Medulla oblongata (tissue), 1 donor: ENCODE results near the gene ZNF488.

Experiments
- DNase-seq: peaks from one replicate; pipeline ENCODE4 v3.0.0-alpha.2; 2015; ENCODE audit errors: extremely low spot score

ZNF488 gene

DNA sequence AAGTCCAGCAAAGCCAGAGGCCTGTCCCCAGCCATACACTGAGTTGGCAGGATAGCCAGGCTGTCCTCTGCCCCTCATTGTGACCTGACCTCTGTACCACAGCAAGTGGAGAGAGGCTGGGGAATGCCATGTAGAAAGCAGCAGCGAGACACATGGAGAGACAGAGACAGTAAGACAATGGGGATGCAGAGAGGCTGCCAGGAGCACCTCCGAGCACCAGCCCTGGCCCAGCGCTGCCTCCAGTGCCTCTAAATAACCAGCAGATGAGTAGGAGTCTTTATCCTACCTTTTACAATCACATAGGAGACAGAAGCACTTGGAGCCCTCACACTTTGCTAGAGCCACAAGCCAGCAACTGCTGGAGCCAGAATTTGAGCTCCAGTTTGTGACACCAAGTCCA lies 53.7 kb downstream of the ZNF488 start:
- DNase-seq: no peak

DNA sequence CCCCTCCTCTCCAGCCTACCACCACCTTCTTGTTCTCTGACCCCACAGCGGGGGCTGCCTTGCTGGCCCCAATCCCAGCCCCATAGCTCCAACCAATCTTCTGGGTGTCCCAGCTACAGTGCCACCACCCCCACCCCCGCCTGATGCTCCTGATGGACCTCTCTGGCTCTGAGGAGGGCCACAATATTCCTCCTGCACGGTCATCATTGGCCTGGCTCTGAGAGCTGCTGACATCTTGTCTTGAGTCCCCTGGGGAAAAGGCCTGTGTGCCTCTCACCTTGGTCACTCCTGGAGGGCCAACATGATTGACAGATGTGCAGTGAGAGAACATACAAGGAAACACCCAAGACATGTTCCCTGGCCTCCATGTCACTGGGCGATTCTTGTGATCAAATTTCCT lies 54.2 kb downstream of the ZNF488 start:
- no peak for DNase-seq

DNA sequence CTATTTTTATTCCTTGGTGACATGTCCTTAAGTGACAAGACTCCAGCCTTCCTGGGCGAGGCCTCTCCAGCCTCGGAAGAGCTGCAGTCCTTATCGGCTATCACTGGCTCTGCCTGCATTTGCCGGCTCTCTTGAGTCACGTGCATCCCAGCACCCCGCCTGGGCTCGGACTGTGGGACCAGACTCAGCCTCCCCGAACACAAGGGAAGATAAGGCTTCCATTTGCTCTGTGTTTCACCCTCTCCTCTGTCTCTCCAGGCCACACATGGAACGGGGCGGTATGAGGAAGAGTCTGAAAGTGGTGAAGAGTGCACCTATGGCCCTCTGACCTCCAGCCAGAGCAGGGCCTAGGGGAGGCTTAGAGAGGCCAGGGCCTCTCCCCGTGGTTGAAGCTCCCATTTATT lies 57.2 kb downstream of the ZNF488 start:
- no peak for DNase-seq

DNA sequence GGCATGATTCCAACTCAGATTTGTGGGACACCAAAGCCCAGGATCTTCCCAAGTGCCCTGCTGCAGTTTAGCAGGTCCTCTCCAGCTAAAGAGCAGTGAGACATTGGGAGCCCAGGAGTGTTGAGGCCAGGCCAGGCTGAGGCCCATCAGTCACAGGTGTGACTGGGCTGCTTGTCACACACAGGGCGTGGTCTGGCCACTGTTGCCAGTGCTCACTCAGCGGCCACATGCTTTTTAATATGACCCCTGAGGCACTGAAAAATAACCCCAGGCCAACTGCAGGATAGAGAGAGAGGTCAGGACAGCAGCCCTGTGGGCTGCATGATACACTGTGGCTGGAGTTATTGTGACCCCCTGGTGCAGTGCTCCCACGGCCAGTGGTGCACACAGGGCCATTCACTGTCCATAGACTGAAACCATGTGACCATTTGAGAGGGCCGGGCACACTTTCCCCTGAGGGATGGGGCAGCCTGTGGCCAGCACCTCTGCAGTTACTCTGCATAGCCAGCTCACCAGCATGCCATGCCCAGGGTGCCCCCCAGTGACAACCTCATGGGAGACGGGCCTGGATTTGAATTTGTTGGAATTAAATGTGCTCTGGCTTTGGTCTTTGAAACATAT lies 57.7 kb downstream of the ZNF488 start:
- no peak for DNase-seq

DNA sequence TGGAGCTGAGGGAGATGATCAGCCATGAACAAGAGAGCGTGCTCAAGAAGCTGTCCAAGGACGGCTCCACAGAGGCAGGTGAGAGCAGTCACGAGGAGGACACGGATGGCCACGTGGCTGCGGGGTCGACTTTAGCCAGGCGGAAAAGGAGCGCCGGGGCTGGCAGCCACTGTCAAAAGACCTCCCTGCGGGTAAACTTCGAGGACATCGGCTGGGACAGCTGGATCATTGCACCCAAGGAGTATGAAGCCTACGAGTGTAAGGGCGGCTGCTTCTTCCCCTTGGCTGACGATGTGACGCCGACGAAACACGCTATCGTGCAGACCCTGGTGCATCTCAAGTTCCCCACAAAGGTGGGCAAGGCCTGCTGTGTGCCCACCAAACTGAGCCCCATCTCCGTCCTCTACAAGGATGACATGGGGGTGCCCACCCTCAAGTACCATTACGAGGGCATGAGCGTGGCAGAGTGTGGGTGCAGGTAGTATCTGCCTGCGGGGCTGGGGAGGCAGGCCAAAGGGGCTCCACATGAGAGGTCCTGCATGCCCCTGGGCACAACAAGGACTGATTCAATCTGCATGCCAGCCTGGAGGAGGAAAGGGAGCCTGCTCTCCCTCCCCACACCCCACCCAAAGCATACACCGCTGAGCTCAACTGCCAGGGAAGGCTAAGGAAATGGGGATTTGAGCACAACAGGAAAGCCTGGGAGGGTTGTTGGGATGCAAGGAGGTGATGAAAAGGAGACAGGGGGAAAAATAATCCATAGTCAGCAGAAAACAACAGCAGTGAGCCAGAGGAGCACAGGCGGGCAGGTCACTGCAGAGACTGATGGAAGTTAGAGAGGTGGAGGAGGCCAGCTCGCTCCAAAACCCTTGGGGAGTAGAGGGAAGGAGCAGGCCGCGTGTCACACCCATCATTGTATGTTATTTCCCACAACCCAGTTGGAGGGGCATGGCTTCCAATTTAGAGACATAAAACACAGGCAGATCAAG lies 58.5 kb downstream of the ZNF488 start:
- no peak for DNase-seq

DNA sequence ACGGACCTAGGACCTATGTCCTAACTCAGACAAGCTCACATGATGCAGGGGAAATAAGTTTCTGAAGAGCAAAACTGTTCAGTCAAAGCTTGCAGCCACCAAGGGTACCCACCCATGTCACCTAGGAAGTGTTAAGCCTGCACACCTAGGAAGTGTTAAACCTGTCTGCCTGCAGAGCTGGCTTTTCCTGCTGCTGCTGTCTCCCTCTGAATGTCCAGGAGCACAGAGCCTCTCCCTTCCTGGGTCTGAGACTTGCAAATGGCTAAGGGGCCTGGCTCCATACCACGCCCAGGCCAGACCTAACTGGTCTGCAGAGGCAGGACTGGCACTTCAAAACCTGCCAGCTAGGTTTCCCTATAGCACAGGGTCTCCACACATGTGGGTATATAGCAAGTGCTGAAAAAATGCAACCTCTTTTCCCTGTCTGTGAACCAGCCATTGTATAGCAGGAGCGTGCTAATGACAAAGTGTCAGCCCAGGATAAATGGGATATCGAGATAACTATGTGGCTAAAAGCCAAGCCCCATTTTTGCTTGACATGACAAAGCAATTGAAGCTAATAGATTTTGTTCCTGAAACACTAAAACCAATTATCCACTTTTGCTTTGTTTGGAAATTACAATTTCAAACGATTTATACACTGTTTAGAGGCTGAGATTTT lies 60.3 kb downstream of the ZNF488 start:
- DNase-seq: no peak

DNA sequence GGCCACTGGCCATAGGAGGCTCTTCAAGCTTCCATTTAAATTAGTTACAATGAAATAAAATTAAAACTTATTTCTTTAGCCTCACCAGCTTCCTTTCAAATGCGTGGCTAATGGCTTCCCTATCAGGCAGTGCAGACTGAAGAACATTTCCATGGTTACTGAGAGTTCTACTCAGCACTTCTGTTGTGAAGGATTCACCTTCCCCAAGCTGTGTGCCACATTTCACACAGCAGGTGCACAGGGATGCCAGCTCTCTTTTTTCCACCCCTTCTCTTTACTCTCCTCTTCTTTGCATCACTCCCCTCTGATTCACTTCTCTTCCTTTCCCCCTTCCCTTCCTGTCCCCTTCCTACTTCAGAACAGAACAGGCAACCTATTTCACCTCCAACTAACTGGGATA lies 61.0 kb downstream of the ZNF488 start:
- DNase-seq: no peak

DNA sequence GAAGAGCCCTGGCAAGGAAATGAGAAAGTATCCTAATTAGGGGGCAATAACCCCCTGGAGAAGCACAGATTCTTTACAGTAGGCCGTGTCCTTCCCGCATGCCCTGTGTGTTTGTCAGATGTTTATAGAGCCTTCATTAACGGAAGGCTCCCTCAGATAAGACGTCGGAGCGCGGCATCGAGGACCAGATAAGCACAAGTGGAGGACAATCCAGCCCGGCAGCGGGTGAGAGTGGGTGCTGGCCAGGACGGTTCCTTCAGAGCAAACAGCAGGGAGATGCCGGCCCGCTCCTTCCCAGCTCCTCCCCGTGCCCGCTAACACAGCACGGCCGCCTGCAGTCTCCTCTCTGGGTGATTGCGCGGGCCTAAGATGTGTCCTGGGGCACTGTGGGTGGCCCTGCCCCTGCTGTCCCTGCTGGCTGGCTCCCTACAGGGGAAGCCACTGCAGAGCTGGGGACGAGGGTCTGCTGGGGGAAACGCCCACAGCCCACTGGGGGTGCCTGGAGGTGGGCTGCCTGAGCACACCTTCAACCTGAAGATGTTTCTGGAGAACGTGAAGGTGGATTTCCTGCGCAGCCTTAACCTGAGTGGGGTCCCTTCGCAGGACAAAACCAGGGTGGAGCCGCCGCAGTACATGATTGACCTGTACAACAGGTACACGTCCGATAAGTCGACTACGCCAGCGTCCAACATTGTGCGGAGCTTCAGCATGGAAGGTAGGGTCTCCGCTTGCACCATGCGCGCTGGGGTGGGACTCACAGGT lies 61.6 kb downstream of the ZNF488 start, which contains the start of gene GDF2:
Gene GDF2 (plus strand): TSS at position 155 of the 762 bp plus-strand sequence. CDS start 215 bp downstream, at position 370.
- no peak for DNase-seq

DNA sequence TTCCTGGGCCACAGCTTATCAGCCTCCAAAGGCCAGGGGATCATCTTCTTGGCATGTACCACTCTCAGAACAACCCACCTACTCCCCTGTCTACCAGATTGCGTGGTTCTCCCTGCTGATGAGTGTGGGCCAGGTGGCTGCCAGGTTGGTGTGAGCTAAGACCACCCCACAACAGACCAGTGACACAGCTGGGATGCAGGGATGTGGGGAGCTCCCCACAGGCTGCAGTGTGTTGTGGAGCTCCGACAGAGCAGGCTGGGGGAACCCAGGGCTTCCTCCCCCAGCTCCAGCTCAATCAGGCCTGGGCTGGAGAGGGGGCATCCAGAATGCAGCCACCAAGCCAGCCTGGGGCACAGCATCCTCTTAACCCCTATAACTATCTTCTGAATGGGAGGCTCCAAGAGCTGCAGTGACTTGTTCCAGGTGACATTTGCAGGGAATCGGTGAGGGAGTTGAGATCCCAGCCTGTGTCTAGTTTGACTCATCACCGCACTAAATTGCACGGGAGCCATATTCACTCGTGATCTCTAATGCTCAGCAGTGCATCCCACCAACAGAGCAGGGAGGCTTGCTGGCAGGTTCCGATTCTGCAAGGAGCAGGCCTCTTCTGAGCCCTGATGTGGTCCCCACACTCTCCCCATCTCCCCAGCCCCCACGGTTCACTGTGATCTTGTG lies 62.4 kb downstream of the ZNF488 start:
- no peak for DNase-seq

DNA sequence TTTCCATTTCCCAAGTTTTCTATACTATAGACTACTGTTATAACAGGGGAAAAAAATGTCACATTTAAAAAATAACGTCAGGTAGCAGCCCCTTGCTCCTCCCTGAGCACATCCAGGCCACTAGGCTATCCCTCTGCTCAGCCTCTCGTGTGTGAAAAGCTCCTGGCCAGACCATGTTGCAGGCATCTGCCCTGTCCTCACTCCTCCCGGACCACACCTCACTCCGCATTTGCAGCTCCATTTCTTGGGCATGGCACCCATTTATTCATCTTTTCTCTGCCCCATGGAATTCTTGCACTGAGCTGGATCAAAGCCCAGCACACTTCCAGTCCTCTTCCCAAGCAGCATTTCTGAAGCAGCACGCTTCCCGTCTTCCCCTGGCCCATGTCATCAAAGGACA lies 63.3 kb downstream of the ZNF488 start:
- DNase-seq: no peak

DNA sequence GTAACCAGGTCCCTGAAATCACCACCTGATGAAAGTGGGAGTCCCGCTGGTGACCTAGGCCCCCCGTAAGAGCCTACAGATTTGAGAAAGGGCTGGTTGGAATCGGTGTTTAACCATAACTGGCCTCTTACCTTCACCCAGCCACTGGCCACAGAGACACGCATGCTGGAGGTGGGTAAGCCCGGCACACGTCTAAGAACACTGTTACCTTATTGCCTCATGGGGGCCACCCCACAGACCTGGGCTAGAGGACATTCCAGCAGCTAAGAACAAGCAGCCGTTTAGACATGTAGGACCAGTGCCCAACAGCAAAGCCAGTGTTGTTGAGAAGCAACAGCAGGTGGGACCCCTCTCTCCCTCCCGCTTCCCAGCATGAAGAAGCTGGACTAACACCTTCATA lies 64.3 kb downstream of the ZNF488 start:
- no peak for DNase-seq

DNA sequence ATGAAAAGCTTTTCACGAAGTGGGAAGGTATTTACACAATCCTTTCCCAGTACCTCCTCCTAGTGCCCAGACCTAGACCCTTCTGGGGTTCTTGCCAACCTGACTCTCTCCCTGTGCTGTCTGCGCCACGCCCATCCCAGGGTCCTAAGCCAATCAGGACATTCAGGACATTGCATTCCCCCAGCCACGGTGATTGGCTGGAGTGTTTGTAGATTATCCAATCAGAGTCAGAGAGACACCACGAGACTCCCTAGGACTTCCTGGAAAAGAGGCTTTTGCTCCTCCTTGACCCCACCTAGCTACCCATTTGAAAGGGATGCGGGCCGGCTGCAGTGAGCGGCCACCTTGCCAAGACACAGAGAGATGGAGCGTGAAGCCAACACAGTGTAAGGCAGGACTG lies 65.4 kb downstream of the ZNF488 start:
- no peak for DNase-seq

DNA sequence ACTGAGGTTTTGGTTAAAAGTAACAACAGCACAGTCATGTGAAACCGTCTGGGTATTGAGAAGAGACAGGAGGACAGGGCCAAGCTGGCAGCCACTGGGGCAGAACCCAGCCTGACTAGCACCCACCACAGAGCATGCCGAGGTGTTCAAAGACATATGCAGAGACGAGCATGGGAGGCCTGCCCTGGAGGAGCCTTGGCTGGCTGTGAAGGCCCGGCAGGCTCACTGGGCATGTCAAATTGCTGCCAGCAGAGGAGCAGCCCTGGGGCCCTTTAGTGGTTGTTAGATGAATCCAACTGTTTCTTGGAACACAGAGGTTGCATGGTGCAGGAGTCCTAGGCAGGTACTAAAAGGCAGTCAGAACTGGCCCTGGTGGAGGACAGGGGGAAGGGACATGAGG lies 66.8 kb downstream of the ZNF488 start:
- DNase-seq: no peak

DNA sequence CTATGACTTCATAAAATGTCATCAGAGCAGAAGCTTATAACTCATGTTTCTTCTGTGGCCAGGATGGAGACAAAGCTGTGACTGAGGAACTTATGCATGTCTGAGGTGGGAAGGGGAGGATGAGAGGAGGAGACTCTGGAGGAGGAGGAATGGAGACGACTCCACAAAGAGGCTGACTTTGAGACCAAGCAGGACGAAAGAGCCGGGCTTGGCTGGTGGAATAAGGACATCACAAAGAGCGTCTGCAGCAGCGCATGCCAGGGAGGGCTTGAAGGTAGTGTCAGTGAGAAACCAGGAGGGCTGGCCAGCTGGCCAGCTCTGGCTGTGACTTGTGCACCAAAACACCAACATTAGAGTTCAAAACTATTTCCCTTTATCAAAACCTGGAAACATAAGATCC lies 68.0 kb downstream of the ZNF488 start:
- DNase-seq: no peak
